Spinal cord (tissue), 10 donors: ENCODE measurements around the gene AGBL4. TPM values are rescaled to one million over a fixed set of nuclear protein-coding genes. Genes with fewer than 3 reads are reported as not detected.

ENCODE experiments used
- DNase-seq, 6 donors: peaks; one replicate each; pipeline versions ENCODE4 v3.0.0 to v3.0.0-alpha.2; 2013 to 2015; ENCODE audit warnings: low spot score in 6 of 6, low read depth in 4 of 6
- H3K27ac ChIP-seq: one replicate; pipeline ENCODE4 v1.5.1; 2013; ENCODE audit warnings: low read depth, low read length, control low read depth
- H3K27me3 ChIP-seq: one replicate; pipeline ENCODE4 v1.6.1; 2013; ENCODE audit warnings: low read length; ENCODE audit not compliant: control insufficient read depth, insufficient read depth
- H3K36me3 ChIP-seq: one replicate; pipeline ENCODE4 v1.6.1; 2013; ENCODE audit warnings: low read length; ENCODE audit not compliant: control insufficient read depth, insufficient read depth
- H3K4me1 ChIP-seq: one replicate; pipeline ENCODE4 v1.6.1; 2013; ENCODE audit warnings: low read length; ENCODE audit not compliant: control insufficient read depth, insufficient read depth
- H3K4me3 ChIP-seq: one replicate; pipeline ENCODE4 v1.5.1; 2013; ENCODE audit warnings: low read depth, low read length, control low read depth
- H3K9me3 ChIP-seq: one replicate; pipeline ENCODE4 v1.6.1; 2013; ENCODE audit warnings: low read length; ENCODE audit not compliant: control insufficient read depth, insufficient read depth
- WGBS: methylation state at CpG from one replicate; pipeline ENCODE4 v1.1.5; 2013; ENCODE audit warnings: missing lambda C conversion rate; ENCODE audit not compliant: insufficient coverage; 5-methylcytosine and 5-hydroxymethylcytosine counted together
- polyA plus RNA-seq, 2 donors: library from polyadenylated mRNA; unstranded; fragments of 120-200 nt; gene quantifications; one replicate each; pipeline ENCODE4 v1.2.1, GENCODE V29; 2013; ENCODE audit not compliant: insufficient read length in 2 of 2
- total RNA-seq, 2 donors: library from RNA; depleted of rRNA in 1 of 2; stranded (reverse); fragments of 120-200 nt in 1 of 2; fragments of >200 nt in 1 of 2; gene quantifications; one replicate each; pipeline versions ENCODE4 v1.2.3 to v1.2.4, GENCODE V29; 2013 to 2014
- donor health status: healthy.

The AGBL4 gene
- total and polyA plus RNA-seq, 4 donors, result 3.8 to 6.8 (median 4.7) TPM

DNA sequence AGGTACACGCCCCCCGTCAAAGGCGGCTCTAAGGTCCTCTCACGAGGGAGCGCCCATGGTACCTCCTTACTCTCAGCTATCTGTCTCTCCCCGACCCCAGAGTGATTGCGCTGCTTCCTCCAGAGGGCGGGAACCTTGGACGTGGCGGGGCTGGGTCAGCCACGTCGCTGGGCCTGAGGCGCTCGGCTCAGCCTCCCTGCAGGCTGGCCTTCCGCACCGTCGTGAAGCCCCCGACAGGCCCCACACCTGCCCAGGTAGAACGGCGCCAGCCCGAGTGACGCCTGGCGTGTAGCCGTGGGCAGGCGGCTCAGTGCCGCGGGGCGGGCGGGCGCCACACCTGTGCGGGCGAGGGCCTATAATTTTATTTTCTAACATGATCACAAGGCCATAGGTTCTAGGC lies 1124.9 kb downstream of the AGBL4 start:
- 82% methylated on average over 22 of the region's 32 CpGs for WGBS
- Histone ChIP-seq H3K4me3 (no peak overlapping the region), H3K27me3 (no peaks in the 10 kb centered on the region), H3K4me1 (no peaks in the 10 kb centered on the region), H3K36me3 (no peaks in the 10 kb centered on the region), H3K9me3 (no peaks in the 10 kb centered on the region), H3K27ac (no peak overlapping the region)
- no peak for DNase-seq

DNA sequence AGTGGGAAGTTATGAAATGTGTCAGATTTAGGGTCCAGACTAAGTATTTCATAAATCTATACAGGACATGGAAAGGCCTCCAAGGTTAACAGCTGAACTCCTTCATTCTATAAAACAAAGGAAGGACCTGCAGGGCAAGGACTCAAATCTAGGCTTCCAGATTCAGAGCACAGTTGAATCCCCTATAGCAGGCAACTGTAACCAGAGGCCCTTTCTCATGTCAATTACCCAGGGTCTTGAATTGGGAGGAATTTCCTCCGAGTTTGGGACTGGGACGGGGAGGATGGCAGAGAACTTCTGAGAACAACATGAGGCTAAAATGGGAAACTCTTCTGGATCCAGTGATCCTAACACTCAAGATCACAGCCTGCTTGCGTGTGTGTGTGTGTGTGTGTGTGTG lies 1134.1 kb downstream of the AGBL4 start:
- Histone ChIP-seq H3K9me3 (no peaks in the 10 kb centered on the region), H3K4me1 (no peaks in the 10 kb centered on the region), H3K4me3 (no peak overlapping the region), H3K36me3 (no peaks in the 10 kb centered on the region), H3K27ac (no peak overlapping the region), H3K27me3 (no peaks in the 10 kb centered on the region)
- DNase-seq, result no peak
- 80% methylated on average over 2 of the region's 3 CpGs for WGBS

DNA sequence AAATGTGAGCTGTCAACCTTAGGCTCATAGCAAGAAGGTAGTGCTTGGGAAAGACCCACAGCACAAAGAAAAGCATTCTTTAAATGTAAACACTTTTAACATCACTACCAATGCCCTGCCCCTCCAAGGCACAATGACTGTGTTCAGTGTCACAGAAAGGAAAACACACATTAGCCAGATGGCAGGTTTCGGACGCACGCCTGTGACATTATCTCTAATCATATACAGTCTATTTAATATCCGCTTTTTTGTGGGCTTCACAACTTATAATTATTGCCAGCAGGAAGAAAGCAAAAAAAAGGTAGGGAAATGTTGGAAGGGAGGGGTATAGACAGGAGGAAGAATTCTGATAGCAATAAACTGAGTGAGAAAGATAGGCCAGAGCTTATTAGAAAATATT lies 1134.7 kb downstream of the AGBL4 start:
- no peaks in the 10 kb centered on the region for H3K27me3 ChIP-seq
- H3K9me3 ChIP-seq, result no peaks in the 10 kb centered on the region
- H3K36me3 ChIP-seq, result no peaks in the 10 kb centered on the region
- no peak overlapping the region for H3K27ac ChIP-seq
- no CpG with 5 or more reads among the region's 4 CpGs for WGBS
- DNase-seq, result no peak
- no peak overlapping the region for H3K4me3 ChIP-seq
- H3K4me1 ChIP-seq, result no peaks in the 10 kb centered on the region

DNA sequence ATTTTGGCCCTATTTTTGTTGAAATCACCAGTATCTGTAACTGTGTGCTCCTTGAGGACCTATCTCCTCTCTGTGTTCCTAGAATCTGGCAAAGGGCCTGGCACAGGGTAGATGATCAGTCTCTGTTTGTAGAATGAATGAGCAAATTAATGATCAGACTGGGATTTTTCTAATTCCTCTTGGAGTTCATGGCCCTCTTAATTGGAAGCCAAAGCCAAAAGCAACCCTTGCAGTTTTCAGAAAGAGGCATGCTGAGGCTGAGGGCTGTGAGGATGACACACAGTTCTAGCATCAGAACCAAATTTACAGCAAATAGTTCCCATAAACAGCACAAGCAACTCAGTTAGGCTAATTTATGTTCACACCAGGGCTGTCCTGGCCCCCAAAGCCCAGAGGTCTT lies 1136.0 kb downstream of the AGBL4 start:
- H3K9me3 ChIP-seq, result no peaks in the 10 kb centered on the region
- peak in 1 of 6 donors; percentile 57 for DNase-seq
- H3K4me3 ChIP-seq, result no peak overlapping the region
- no peaks in the 10 kb centered on the region for H3K4me1 ChIP-seq
- H3K36me3 ChIP-seq, result no peaks in the 10 kb centered on the region
- H3K27me3 ChIP-seq, result no peaks in the 10 kb centered on the region
- H3K27ac ChIP-seq, result no peak overlapping the region

DNA sequence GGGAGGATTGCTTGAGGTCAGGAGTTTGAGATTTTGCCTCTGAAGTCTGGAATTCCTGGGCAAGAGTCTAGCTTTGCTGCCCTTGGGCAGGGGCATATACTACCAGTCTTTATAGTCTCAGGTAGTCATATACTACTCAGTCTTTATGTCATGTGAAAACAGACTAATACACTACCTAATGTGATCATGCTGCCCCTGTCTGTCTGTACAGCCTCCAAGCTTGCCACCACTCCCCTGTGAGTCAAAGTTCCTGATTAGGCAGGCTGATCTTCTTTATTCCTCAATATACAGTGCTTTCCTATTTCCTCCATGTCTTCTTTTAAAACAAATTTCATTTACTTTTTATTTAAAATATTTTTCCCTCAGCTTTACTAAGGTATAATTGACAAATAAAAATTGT lies 1141.7 kb downstream of the AGBL4 start:
- no peak for DNase-seq
- Histone ChIP-seq H3K4me1 (no peaks in the 10 kb centered on the region), H3K27me3 (no peaks in the 10 kb centered on the region), H3K27ac (no peak overlapping the region), H3K4me3 (no peak overlapping the region), H3K36me3 (no peaks in the 10 kb centered on the region), H3K9me3 (no peaks in the 10 kb centered on the region)

DNA sequence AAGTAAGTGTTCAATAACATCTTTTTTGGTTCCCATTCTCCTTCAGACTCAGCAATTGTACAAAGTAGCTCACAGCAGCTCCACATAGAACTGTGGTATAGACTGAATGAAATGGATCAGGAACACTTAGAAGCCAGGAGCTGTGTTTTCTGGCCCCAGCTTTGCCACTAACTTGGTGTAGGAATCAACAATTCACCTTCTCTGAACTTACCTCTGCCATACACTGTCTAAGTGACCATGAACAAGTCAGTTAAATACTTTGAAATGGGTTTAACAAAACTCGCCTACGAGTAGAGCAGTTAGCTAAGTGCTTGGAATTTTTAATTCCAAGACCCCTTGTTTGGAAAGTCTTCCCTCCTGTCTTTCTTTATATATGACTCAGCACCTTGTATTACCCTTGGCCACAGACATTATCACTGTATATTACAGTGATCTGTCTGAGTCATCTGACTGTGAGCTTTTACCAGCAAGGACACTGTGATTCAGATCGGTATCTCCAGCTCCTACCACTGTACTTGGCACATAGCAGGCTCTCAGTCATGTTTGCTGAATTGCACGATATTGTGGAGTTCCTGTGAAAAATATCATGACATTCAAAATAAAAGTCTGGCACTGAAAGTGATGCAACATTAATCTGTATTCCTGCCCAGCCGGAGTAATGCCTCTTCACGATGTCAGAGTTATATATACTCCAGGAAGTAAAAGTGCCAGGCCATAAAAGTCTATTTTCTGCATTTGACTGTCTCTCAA lies 1145.4 kb downstream of the AGBL4 start:
- Histone ChIP-seq H3K4me3 (no peak overlapping the region), H3K4me1 (no peaks in the 10 kb centered on the region), H3K27me3 (no peaks in the 10 kb centered on the region), H3K9me3 (no peaks in the 10 kb centered on the region), H3K36me3 (no peaks in the 10 kb centered on the region), H3K27ac (no peak overlapping the region)
- WGBS, result 62% methylated on average over 2 of the region's 6 CpGs
- peak in 1 of 6 donors; percentile 37 for DNase-seq

DNA sequence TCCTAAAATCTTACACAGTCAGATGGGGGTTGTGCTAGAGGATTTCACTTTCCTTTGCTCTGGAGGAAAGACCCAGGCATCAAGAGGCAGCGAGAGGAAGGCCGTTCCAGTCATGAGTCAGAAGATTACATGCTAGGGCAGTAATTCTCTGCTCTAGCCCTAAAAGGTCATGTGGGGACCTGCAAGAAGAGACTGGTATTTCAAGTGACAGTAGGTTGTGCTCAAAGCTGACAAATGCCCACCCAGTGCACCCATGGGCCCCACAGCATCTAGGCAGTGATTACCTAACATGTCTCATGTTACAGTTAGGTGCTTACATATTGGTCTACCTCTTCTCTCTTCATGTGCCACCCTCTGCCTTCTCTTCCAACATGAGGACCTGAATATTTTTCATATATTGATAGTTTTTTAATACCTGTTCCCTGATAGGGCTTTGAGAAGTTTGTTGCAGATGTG lies 1147.4 kb downstream of the AGBL4 start:
- Histone ChIP-seq H3K4me3 (no peak overlapping the region), H3K27ac (no peak overlapping the region), H3K4me1 (no peaks in the 10 kb centered on the region), H3K36me3 (no peaks in the 10 kb centered on the region), H3K9me3 (no peaks in the 10 kb centered on the region), H3K27me3 (no peaks in the 10 kb centered on the region)
- DNase-seq, result no peak
- WGBS, result 68% methylated on average over 2 of the region's 2 CpGs

DNA sequence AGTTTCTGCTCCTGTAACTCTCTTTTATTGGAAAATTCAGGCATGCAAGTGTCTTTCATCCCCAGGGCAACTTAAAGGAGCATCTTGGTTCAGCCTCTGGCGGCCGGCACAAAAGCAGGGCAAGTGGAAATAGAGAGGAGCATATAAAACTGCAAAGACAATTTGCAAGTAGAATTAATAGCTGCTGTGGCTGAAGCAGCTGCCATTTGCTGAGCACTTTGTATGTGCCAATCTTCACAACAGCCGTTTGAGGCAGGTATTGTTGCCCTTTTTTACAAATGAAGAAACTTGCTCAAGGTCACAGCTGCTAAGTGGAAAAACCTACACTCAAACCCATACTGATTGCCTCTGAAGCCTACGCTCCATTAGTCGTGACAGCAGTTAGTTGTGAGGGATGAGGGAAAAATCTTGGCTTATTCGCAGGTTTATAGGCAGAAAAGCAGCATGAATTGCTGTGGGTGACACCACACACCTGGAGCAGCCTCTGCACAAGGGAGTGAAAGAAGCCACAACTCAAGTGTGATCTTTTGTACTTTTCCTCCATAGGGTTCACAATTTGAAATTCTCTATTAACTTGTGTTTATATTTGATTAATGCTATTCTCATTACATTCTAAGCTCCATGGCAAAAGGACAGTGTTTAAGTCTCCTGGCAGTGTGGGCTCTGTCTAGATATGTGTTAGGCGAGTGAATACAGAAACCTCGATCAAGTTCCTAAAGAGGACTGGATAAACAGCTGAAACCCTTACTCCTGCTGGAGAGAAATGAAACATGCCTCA lies 1148.0 kb downstream of the AGBL4 start:
- Histone ChIP-seq H3K36me3 (no peaks in the 10 kb centered on the region), H3K4me3 (no peak overlapping the region), H3K27ac (no peak overlapping the region), H3K4me1 (no peaks in the 10 kb centered on the region), H3K27me3 (no peaks in the 10 kb centered on the region), H3K9me3 (no peaks in the 10 kb centered on the region)
- peak in 2 of 6 donors; percentile 18 to 84 for DNase-seq
- WGBS, result 15% methylated on average over 2 of the region's 8 CpGs

DNA sequence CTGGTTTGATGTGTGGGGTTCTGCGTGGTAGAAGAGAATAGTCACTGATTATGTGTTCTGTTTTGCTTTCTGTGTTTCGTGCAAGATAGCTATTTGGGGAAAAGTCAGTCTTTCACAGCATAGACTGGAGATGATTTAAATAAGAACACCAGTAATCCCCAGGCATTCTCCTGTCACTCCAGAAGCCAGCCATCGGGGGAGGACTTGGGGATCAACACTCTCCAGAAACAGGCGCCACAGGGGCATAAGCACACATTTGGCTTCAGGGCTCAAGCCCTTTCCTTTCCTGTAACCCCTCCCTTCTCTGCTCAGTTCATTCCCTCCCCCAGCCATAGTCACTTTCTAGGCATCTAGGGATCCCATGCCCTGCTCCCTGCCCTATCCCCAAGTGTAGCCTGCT lies 1149.8 kb downstream of the AGBL4 start:
- no peak for DNase-seq
- Histone ChIP-seq H3K36me3 (no peaks in the 10 kb centered on the region), H3K27me3 (no peaks in the 10 kb centered on the region), H3K9me3 (no peaks in the 10 kb centered on the region), H3K27ac (no peak overlapping the region), H3K4me1 (peaks cover 3% of the 10 kb centered on the region), H3K4me3 (no peak overlapping the region)
- 82% methylated on average over 3 of the region's 4 CpGs for WGBS

DNA sequence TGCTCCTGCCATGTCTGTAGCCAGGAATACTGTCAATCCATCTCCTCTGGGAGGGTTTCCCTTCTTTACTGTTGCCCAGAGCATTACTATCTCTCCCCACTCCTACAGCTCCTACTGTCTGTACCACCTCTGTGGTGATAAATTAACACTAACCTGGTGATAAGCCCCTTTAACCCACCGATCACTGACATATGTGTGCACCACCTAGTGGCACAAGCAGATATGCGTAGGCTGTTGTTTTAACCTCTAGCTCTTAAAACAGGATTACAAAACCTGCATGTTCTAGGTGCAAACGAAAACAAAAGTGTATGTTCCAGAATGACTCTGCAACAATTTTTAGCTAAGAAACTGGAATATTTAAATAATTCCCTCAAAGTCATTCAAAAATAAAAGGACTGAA lies 1153.2 kb downstream of the AGBL4 start:
- no peak overlapping the region for H3K27ac ChIP-seq
- peak in 1 of 6 donors; percentile 65 for DNase-seq
- H3K36me3 ChIP-seq, result no peaks in the 10 kb centered on the region
- no peaks in the 10 kb centered on the region for H3K9me3 ChIP-seq
- H3K4me3 ChIP-seq, result no peak overlapping the region
- WGBS, result 73% methylated on average over 2 of the region's 3 CpGs
- H3K27me3 ChIP-seq, result no peaks in the 10 kb centered on the region
- peaks cover 3% of the 10 kb centered on the region for H3K4me1 ChIP-seq
